ENCODE measurements around the gene SRRM1.

The SRRM1 gene

DNA sequence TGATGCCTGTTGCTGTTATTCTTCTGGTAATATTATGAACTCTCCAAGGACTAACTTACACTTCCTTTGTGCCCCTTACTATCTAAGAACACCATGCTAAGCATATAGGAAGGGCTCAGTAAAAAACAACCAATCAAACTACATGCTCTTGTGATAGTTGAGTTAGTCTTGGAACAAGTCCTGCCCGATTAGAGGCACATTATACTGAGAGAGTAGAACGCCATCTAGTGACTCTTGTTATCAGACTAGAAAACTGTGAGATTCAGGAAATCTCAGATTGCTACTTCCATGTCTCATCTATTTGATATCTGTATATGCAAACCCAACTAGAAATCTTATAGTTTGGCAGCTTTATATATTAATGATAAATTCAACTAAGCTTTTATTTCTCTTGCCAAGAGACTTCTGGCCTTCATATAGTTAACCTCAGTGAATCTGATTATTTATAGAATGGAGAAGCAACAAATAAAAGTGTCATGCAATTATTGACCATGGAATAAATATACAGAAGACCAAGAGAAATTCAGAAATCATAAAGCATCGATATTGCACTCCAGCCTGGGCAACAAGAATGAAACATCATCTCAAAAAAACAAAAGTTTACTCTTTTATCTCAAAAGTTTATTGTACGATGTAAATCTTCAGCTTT, 7.8 kb upstream of the SRRM1 start:
- no peak overlapping the region for H3K4me3 ChIP-seq (ENCODE audit: low read length)
- TF ChIP-seq CTCF (conservative IDR thresholded peaks at IDR 0.05; ENCODE audit: low read length), result peak; percentile 86
- DNase-seq (ENCODE audit: low read depth), result peak; percentile 77

- no peak for DNase-seq (ENCODE audit: low read depth)
- H3K4me3 ChIP-seq (ENCODE audit: low read length), result no peak overlapping the region
- TF ChIP-seq CTCF (conservative IDR thresholded peaks at IDR 0.05; ENCODE audit: low read length), result no peak
Observed at GRCh38 chr1:24636661-24637357, 6.3 kb upstream of the SRRM1 start.

DNA sequence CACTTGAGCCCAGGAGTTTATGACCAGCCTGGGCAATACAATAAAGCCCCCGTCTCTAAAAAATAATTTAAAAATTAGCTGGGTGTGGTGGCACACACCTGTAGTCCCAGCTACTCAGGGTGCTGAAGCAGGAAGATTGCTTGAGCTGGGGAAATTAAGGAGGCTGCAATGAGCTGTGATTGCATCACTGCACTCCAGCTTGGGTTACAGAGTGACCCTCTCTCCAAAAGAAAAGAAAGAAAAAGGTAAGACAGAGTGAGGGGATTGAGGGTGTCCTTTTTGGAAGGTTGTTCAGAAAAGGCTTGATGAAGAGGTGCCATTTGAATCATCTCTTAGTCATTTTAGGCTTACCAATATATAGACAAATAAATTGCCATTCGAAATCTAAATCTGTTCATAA, 4.0 kb upstream of the SRRM1 start:
- no peak for DNase-seq (ENCODE audit: low read depth)
- TF ChIP-seq CTCF (conservative IDR thresholded peaks at IDR 0.05; ENCODE audit: low read length), result no peak
- no peak overlapping the region for H3K4me3 ChIP-seq (ENCODE audit: low read length)

- no peak overlapping the region for H3K4me3 ChIP-seq (ENCODE audit: low read length)
- DNase-seq (ENCODE audit: low read depth), result no peak
- TF ChIP-seq CTCF (conservative IDR thresholded peaks at IDR 0.05; ENCODE audit: low read length), result no peak
Observed at GRCh38 chr1:24639881-24640280, 3.2 kb upstream of the SRRM1 start.

DNA sequence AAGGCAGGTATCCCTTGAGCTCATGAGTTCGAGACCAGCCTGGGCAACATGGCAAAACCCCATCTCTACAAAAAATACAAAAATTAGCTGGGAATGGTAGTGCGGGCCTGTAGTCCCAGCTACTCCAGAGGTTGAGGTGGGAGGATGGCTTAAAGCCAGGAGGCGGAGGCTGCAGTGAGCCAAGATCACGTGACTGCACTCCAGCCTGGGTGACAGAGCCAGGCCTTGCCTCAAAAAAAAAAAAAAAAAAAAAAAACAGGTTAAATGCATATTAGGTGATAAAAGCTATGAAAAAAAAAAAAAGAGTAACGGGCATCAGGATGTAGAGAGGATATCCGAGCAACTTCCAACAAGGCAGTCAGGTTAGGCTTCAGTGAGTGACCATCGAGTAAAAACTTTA, 2.8 kb upstream of the SRRM1 start:
- no peak overlapping the region for H3K4me3 ChIP-seq (ENCODE audit: low read length)
- TF ChIP-seq CTCF (conservative IDR thresholded peaks at IDR 0.05; ENCODE audit: low read length), result no peak
- DNase-seq (ENCODE audit: low read depth), result no peak

- H3K4me3 ChIP-seq (ENCODE audit: low read length), result peak overlapping the region; percentile 66
- DNase-seq (ENCODE audit: low read depth), result peak; percentile 37
- TF ChIP-seq CTCF (conservative IDR thresholded peaks at IDR 0.05; ENCODE audit: low read length), result no peak
Observed at GRCh38 chr1:24641646-24642151, 1.4 kb upstream of the SRRM1 start.

All from AG10803 (cell line).